Memory B cell (primary cell): ENCODE data around the gene ZNF311.

Source experiments
- ATAC-seq: fragments of 150-1000 bp; cut with Tn5 transposase; 2 replicates; pipeline ENCODE4 v1.10.0; 2021; ENCODE audit warnings: low read depth, mild to moderate bottlenecking, moderate library complexity
- DNase-seq, 2 donors: peaks; one replicate each; pipeline ENCODE4 v3.0.0; 2022; ENCODE audit warnings: low spot score in 2 of 2
- H3K27ac Mint-ChIP-seq: one replicate; pipeline ENCODE4 v1.8.0; 2022; ENCODE audit warnings: mild to moderate bottlenecking, moderate library complexity, mixed read lengths
- H3K27me3 Mint-ChIP-seq: one replicate; pipeline ENCODE4 v1.8.0; 2022; ENCODE audit warnings: mixed read lengths
- H3K36me3 Mint-ChIP-seq: one replicate; pipeline ENCODE4 v1.8.0; 2022; ENCODE audit warnings: mild to moderate bottlenecking, mixed read lengths
- H3K4me1 Mint-ChIP-seq: one replicate; pipeline ENCODE4 v1.8.0; 2022; ENCODE audit warnings: mixed read lengths
- H3K4me3 Mint-ChIP-seq: one replicate; pipeline ENCODE4 v1.8.0; 2022; ENCODE audit warnings: mild to moderate bottlenecking, moderate library complexity, mixed read lengths
- H3K9me3 Mint-ChIP-seq: one replicate; pipeline ENCODE4 v1.8.0; 2022; ENCODE audit warnings: mixed read lengths

ZNF311 gene

DNA sequence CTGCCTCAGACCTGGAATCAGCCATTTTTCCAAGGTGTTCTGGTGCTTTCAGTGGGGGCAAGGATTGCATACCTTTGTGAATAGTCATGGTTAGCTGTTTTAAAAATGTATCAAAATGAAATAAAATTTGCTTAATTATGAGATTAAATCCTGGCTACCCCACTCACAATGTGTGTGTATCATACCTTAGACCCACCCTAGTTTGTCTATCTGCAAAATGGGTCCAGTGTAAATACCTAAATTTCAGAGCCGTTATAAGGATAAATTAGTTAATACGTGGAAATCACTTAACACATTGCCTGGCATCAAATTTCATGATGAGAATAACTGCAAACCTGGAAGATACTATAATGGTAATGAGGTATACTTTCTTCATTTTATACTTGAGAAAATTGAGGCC, 3.0 kb upstream of the ZNF311 start:
- DNase-seq (no peak), ATAC-seq (no peak)
- H3K36me3 Mint-ChIP-seq, result peaks cover 2% of the 10 kb centered on the region
- H3K4me3 Mint-ChIP-seq, result no peak overlapping the region
- H3K9me3 Mint-ChIP-seq, result peaks cover 5% of the 10 kb centered on the region
- peaks cover 9% of the 10 kb centered on the region for H3K4me1 Mint-ChIP-seq
- H3K27ac Mint-ChIP-seq, result no peak overlapping the region
- peaks cover 34% of the 10 kb centered on the region for H3K27me3 Mint-ChIP-seq

- H3K27ac Mint-ChIP-seq, result no peak overlapping the region
- no peaks in the 10 kb centered on the region for H3K9me3 Mint-ChIP-seq
- no peak for DNase-seq
- no peak overlapping the region for H3K4me3 Mint-ChIP-seq
- no peak for ATAC-seq
- no peaks in the 10 kb centered on the region for H3K4me1 Mint-ChIP-seq
- H3K36me3 Mint-ChIP-seq, result no peaks in the 10 kb centered on the region
- H3K27me3 Mint-ChIP-seq, result peaks cover 13% of the 10 kb centered on the region
Measured at GRCh38 chr6:28996844-28997510, 8.1 kb downstream of the ZNF311 start.

GRCh38 chr6:28995093-28995650, 9.9 kb downstream of the ZNF311 start:
- Mint-ChIP-seq H3K9me3 (no peaks in the 10 kb centered on the region), H3K36me3 (no peaks in the 10 kb centered on the region), H3K4me1 (no peaks in the 10 kb centered on the region), H3K4me3 (no peak overlapping the region), H3K27me3 (peaks cover 13% of the 10 kb centered on the region), H3K27ac (no peak overlapping the region)
- no peak for ATAC-seq
- no peak for DNase-seq

DNA sequence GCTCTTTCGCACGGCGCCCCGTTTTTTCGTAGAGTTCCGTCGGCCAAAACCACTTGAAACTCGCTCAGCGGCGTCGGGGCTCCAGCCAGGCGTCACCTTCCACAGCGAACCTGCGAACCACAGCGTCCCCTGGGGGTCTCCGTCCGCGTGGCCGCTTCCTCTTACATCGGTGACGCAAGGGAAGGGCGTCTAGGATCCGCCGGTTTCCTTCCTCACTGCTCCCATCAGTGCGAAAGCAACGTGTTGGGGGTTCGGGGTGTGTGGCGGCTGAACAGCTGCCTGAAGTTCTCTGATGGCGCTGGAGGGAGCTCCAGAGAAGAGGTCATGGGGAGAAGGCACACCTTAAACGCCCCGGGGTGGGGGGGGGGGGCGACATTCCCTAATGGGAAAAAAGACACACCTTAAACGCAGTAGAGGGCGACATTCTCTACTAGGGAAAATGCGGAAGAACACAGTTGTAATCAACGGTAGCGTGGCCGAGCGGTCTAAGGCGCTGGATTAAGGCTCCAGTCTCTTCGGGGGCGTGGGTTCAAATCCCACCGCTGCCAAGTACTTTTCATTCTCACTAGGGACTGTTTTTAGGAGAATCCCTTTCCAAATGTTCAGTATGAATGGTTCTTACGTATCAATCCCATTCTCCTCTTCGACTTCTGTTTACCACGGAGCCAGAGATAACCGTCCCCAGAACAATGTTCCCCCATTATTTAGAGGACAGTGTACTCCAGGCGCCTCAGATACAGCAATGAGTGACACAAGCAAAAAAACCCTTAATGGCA, 16.4 kb downstream of the ZNF311 start:
- H3K9me3 Mint-ChIP-seq, result peaks cover 2% of the 10 kb centered on the region
- DNase-seq (peak; percentile 50 to 66), ATAC-seq (peak; percentile 83)
- peaks cover 3% of the 10 kb centered on the region for H3K4me1 Mint-ChIP-seq
- peak overlapping the region; percentile 17 for H3K4me3 Mint-ChIP-seq
- no peak overlapping the region for H3K27ac Mint-ChIP-seq
- peaks cover 2% of the 10 kb centered on the region for H3K36me3 Mint-ChIP-seq
- H3K27me3 Mint-ChIP-seq, result peaks cover 14% of the 10 kb centered on the region

GRCh38 chr6:28985462-28986164, 19.5 kb downstream of the ZNF311 start:
- DNase-seq (no peak), ATAC-seq (no peak)
- peaks cover 14% of the 10 kb centered on the region for H3K27me3 Mint-ChIP-seq
- H3K27ac Mint-ChIP-seq, result no peak overlapping the region
- peaks cover 3% of the 10 kb centered on the region for H3K36me3 Mint-ChIP-seq
- peaks cover 2% of the 10 kb centered on the region for H3K9me3 Mint-ChIP-seq
- peaks cover 15% of the 10 kb centered on the region for H3K4me1 Mint-ChIP-seq
- no peak overlapping the region for H3K4me3 Mint-ChIP-seq

DNA sequence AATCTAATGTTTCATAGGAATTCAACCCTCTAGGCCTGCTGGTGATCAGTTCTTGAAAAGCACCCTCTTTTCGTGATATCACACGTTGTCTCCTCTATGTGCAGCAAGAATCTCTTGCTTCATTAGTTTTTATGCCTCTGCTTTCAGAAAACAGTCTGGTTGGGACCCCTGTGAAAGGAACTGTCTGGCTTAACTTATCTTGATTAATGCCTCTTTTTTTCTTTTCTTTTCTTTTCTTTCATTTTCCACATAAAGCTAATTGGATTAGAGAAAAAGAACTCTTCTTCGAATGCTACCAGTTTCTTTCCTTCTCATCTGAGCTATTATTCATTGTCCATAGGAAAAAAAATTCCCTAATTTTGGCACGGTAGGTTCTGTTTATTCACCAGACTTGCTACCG, 21.3 kb downstream of the ZNF311 start:
- Mint-ChIP-seq H3K27ac (no peak overlapping the region), H3K4me3 (no peak overlapping the region), H3K4me1 (peaks cover 21% of the 10 kb centered on the region), H3K36me3 (peaks cover 3% of the 10 kb centered on the region), H3K27me3 (peaks cover 12% of the 10 kb centered on the region), H3K9me3 (peaks cover 3% of the 10 kb centered on the region)
- DNase-seq (no peak), ATAC-seq (no peak)

DNA sequence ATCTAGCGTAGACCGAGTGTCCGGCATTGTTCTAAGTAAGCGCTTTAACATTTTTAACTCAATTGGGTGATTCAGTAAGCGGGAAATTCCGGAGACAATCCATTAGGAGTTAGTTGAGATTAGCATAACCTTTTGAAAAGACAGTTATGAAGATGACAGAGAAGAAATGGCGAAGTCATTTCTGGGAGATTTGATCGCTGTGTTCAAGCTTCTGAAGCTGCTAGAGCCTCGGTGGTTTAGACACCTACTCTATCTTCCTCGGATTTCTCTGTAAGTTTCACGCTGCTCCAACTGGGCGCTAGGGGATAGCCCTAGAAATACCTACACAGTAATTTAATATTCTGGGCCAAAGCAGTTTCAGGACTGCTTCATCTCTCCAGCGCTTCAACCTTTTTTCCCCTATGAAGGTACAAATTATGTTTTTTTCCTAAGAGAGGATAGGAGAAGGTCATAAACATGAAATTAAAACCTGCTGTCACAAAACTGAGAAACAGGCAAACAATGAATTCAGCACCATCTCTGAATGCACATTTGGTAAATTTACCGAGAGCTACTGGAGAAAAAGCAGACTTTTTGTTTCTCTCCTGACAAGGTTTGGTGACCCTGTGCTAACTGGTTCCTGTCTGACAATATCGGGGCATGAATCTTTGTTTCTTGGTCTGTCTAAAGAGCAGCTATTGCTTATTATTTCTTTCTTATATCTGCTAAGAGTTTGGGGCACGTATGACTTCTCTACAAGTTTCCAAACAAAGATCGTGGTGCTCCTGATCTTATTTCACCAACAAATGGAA, 22.4 kb downstream of the ZNF311 start:
- Mint-ChIP-seq H3K27ac (peak overlapping the region; percentile 100), H3K36me3 (peaks cover 3% of the 10 kb centered on the region), H3K9me3 (peaks cover 3% of the 10 kb centered on the region), H3K27me3 (peaks cover 13% of the 10 kb centered on the region), H3K4me3 (peak overlapping the region; percentile 52), H3K4me1 (peaks cover 27% of the 10 kb centered on the region)
- ATAC-seq (peak; percentile 14), DNase-seq (no peak)

- H3K9me3 Mint-ChIP-seq, result peaks cover 3% of the 10 kb centered on the region
- peaks cover 13% of the 10 kb centered on the region for H3K27me3 Mint-ChIP-seq
- ATAC-seq (peak; percentile 68), DNase-seq (peak; percentile 70 to 76)
- H3K27ac Mint-ChIP-seq, result peak overlapping the region; percentile 100
- peak overlapping the region; percentile 93 for H3K4me3 Mint-ChIP-seq
- peaks cover 3% of the 10 kb centered on the region for H3K36me3 Mint-ChIP-seq
- H3K4me1 Mint-ChIP-seq, result peaks cover 28% of the 10 kb centered on the region
Measured at GRCh38 chr6:28981833-28982475, 23.2 kb downstream of the ZNF311 start.

- DNase-seq (peak; percentile 72 to 80), ATAC-seq (peak; percentile 53)
- peaks cover 9% of the 10 kb centered on the region for H3K27me3 Mint-ChIP-seq
- H3K36me3 Mint-ChIP-seq, result peaks cover 1% of the 10 kb centered on the region
- H3K27ac Mint-ChIP-seq, result peak overlapping the region; percentile 100
- peak overlapping the region; percentile 93 for H3K4me3 Mint-ChIP-seq
- H3K9me3 Mint-ChIP-seq, result peaks cover 1% of the 10 kb centered on the region
- H3K4me1 Mint-ChIP-seq, result peaks cover 28% of the 10 kb centered on the region
Measured at GRCh38 chr6:28981431-28981832, 23.7 kb downstream of the ZNF311 start.

- peak in 1 of 2 donors; percentile 23 for DNase-seq
- H3K9me3 Mint-ChIP-seq, result peaks cover 1% of the 10 kb centered on the region
Measured at GRCh38 chr6:28980852-28981430, 24.2 kb downstream of the ZNF311 start.

GRCh38 chr6:28980137-28980851, 24.8 kb downstream of the ZNF311 start:
- peaks cover 3% of the 10 kb centered on the region for H3K27me3 Mint-ChIP-seq
- H3K4me1 Mint-ChIP-seq, result peaks cover 28% of the 10 kb centered on the region
- DNase-seq, result no peak
- peak overlapping the region; percentile 19 for H3K4me3 Mint-ChIP-seq
- peaks cover 1% of the 10 kb centered on the region for H3K36me3 Mint-ChIP-seq
- H3K9me3 Mint-ChIP-seq, result peaks cover 1% of the 10 kb centered on the region
- no peak for ATAC-seq
- no peak overlapping the region for H3K27ac Mint-ChIP-seq

More at GRCh38 chr6:28980852-28981430, 24.2 kb downstream of the ZNF311 start:
- peak overlapping the region; percentile 100 for H3K27ac Mint-ChIP-seq
- peak overlapping the region; percentile 93 for H3K4me3 Mint-ChIP-seq
- H3K27me3 Mint-ChIP-seq, result peaks cover 6% of the 10 kb centered on the region
- peak; percentile 45 for ATAC-seq
- peaks cover 1% of the 10 kb centered on the region for H3K36me3 Mint-ChIP-seq
- H3K4me1 Mint-ChIP-seq, result peaks cover 28% of the 10 kb centered on the region

- Mint-ChIP-seq H3K36me3 (peaks cover 1% of the 10 kb centered on the region), H3K27me3 (peaks cover 3% of the 10 kb centered on the region), H3K4me3 (no peak overlapping the region), H3K9me3 (peaks cover 1% of the 10 kb centered on the region), H3K4me1 (peaks cover 25% of the 10 kb centered on the region), H3K27ac (no peak overlapping the region)
- ATAC-seq, result no peak
- DNase-seq, result no peak
Measured at GRCh38 chr6:28979679-28980078, 25.4 kb downstream of the ZNF311 start.
